Fibroblast of lung (primary cell): ENCODE results near the gene MATN4. TPM values are rescaled to one million over a fixed set of nuclear protein-coding genes. Genes with fewer than 3 reads are reported as not detected.

Source experiments
- DNase-seq, 2 donors: peaks; one replicate each; pipeline versions ENCODE4 v3.0.0 to v3.0.0-alpha.2; 2010; ENCODE audit warnings: low read depth in 2 of 2
- H2AFZ ChIP-seq: 2 replicates; pipeline ENCODE4 v1.5.1; 2012; ENCODE audit warnings: low read length, control low read depth, inconsistent platforms
- H3K27ac ChIP-seq: 2 replicates; pipeline ENCODE4 v1.5.1; 2011; ENCODE audit warnings: low read length, control low read depth; ENCODE audit not compliant: insufficient read depth
- H3K27me3 ChIP-seq: 2 replicates; pipeline ENCODE4 v1.5.1; 2011; ENCODE audit warnings: mild to moderate bottlenecking, low read length; ENCODE audit not compliant: control insufficient read depth, insufficient read depth
- H3K36me3 ChIP-seq: 2 replicates; pipeline ENCODE4 v1.5.1; 2011; ENCODE audit warnings: low read length; ENCODE audit not compliant: control insufficient read depth, insufficient read depth
- H3K4me1 ChIP-seq: 2 replicates; pipeline ENCODE4 v1.5.1; 2011; ENCODE audit warnings: low read length; ENCODE audit not compliant: control insufficient read depth, insufficient read depth; ENCODE audit errors: extremely low read depth
- H3K4me2 ChIP-seq: 2 replicates; pipeline ENCODE4 v1.5.1; 2011; ENCODE audit warnings: low read length, control low read depth; ENCODE audit not compliant: insufficient read depth; ENCODE audit errors: extremely low read depth
- H3K4me3 ChIP-seq, 4 experiments: fragments of 200-600 bp in 1 of 4; sonication (generic) in 1 of 4; replicated peaks in 1 of 4; 2 replicates each; pipeline ENCODE4 v1.5.1; 2011 to 2016; ENCODE audit warnings: low read length in 4 of 4, low read depth in 3 of 4, mild to moderate bottlenecking in 3 of 4, control low read depth in 2 of 4, inconsistent platforms in 1 of 4, mixed read lengths in 1 of 4; ENCODE audit not compliant: insufficient read depth in 1 of 4; ENCODE audit errors: control extremely low read depth in 1 of 4
- H3K79me2 ChIP-seq: 2 replicates; pipeline ENCODE4 v1.5.1; 2012; ENCODE audit warnings: mild to moderate bottlenecking, low read length, inconsistent platforms; ENCODE audit not compliant: control insufficient read depth, insufficient read depth
- H3K9ac ChIP-seq: 2 replicates; pipeline ENCODE4 v1.5.1; 2011; ENCODE audit warnings: mild to moderate bottlenecking, low read length, control low read depth; ENCODE audit not compliant: insufficient read depth
- H3K9me3 ChIP-seq: 2 replicates; pipeline ENCODE4 v1.5.1; 2012; ENCODE audit warnings: low read depth, low read length; ENCODE audit not compliant: control insufficient read depth, insufficient read depth
- H4K20me1 ChIP-seq: 2 replicates; pipeline ENCODE4 v1.5.1; 2011; ENCODE audit warnings: low read length; ENCODE audit not compliant: control insufficient read depth, insufficient read depth; ENCODE audit errors: extremely low read depth
- CTCF ChIP-seq, 2 donors: IDR thresholded peaks in 1 of 2; conservative IDR thresholded peaks in 1 of 2; 1 replicate in 1 of 2; 2 replicates in 1 of 2; pipeline ENCODE4 v1.5.1; 2011 to 2012; ENCODE audit warnings: low read length in 2 of 2, control low read depth in 1 of 2, inconsistent platforms in 1 of 2, low read depth in 1 of 2, mild to moderate bottlenecking in 1 of 2
- EZH2 ChIP-seq: IDR thresholded peaks from 2 replicates; pipeline ENCODE4 v1.5.1; 2012; ENCODE audit warnings: low read length, control low read depth, mild to moderate bottlenecking; ENCODE audit errors: missing control alignments
- polyA plus RNA-seq, 2 donors: library from polyadenylated mRNA; depleted of rRNA in 1 of 2; stranded (reverse) in 1 of 2; unstranded in 1 of 2; fragments of >200 nt; gene quantifications; 2 replicates each; pipeline ENCODE4 v1.2.1, GENCODE V29; 2011 to 2012; ENCODE audit warnings: missing spikeins in 1 of 2
- total RNA-seq: library from RNA; depleted of rRNA; stranded (reverse); fragments of >200 nt; gene quantifications from 2 replicates; pipeline ENCODE4 v1.2.1, GENCODE V29; 2014

Gene MATN4
- total and polyA plus RNA-seq, 2 donors (not counting 1 experiment from before 2014, with no cell fraction given): under 0.01 to 0.06 TPM

- H3K4me2 ChIP-seq: no peak overlapping the region
- peaks cover 3% of the 10 kb centered on the region for H3K27me3 ChIP-seq
- no peaks in the 10 kb centered on the region for H3K79me2 ChIP-seq
- H3K4me3 ChIP-seq: no peak overlapping the region
- no peaks in the 10 kb centered on the region for H3K9me3 ChIP-seq
- DNase-seq: no peak
- no peaks in the 10 kb centered on the region for H3K36me3 ChIP-seq
- H3K9ac ChIP-seq: no peak overlapping the region
- no peaks in the 10 kb centered on the region for H3K4me1 ChIP-seq
- no peak for TF ChIP-seq EZH2
- no peak for TF ChIP-seq CTCF (conservative IDR thresholded peaks at IDR 0.05 in 1 of 2, IDR thresholded peaks at IDR 0.05 in 1 of 2; ENCODE audit: low read depth in 1 of 2, low read length in 2 of 2)
- no peaks in the 10 kb centered on the region for H4K20me1 ChIP-seq
- H2AFZ ChIP-seq: no peak overlapping the region
- no peak overlapping the region for H3K27ac ChIP-seq
Observed at GRCh38 chr20:45257161-45257560, 50.9 kb downstream of the MATN4 start.

- peak; percentile 15 to 56 for DNase-seq
- Histone ChIP-seq H3K27ac (no peak within 1 kb of the TSS), H3K4me3 (no peak within 1 kb of the TSS), H2AFZ (no peak within 1 kb of the TSS), H3K9ac (no peak within 1 kb of the TSS), H3K79me2 (no peaks in the 10 kb centered on the region), H3K4me1 (no peaks in the 10 kb centered on the region), H3K9me3 (no peaks in the 10 kb centered on the region), H3K36me3 (no peaks in the 10 kb centered on the region), H3K27me3 (peaks cover 4% of the 10 kb centered on the region), H4K20me1 (no peaks in the 10 kb centered on the region), H3K4me2 (no peak within 1 kb of the TSS)
- TF ChIP-seq EZH2 (no peak), CTCF (conservative IDR thresholded peaks at IDR 0.05 in 1 of 2, IDR thresholded peaks at IDR 0.05 in 1 of 2; ENCODE audit: low read depth in 1 of 2, low read length in 2 of 2) (no peak)
Observed at GRCh38 chr20:45254383-45255262, 53.5 kb downstream of the MATN4 start, which contains the start of gene SLPI. Gene SLPI, minus strand, starts transcription at chr20:45254564. Its CDS starts 21 bp downstream, at chr20:45254543.

GRCh38 chr20:45253261-45253660 is 54.8 kb downstream of the MATN4 start:
- H2AFZ ChIP-seq: no peak overlapping the region
- H3K27me3 ChIP-seq: peaks cover 4% of the 10 kb centered on the region
- H3K4me2 ChIP-seq: no peak overlapping the region
- no peaks in the 10 kb centered on the region for H3K79me2 ChIP-seq
- H3K4me3 ChIP-seq: no peak overlapping the region
- no peak overlapping the region for H3K9ac ChIP-seq
- TF ChIP-seq CTCF (conservative IDR thresholded peaks at IDR 0.05 in 1 of 2, IDR thresholded peaks at IDR 0.05 in 1 of 2; ENCODE audit: low read depth in 1 of 2, low read length in 2 of 2) (no peak), EZH2 (no peak)
- no peaks in the 10 kb centered on the region for H4K20me1 ChIP-seq
- no peak for DNase-seq
- H3K36me3 ChIP-seq: no peaks in the 10 kb centered on the region
- no peak overlapping the region for H3K27ac ChIP-seq
- no peaks in the 10 kb centered on the region for H3K9me3 ChIP-seq
- H3K4me1 ChIP-seq: no peaks in the 10 kb centered on the region
